K562 (cell line): ENCODE data around the gene FGD6. TPM values are rescaled to one million over a fixed set of nuclear protein-coding genes. Genes with fewer than 3 reads are reported as not detected.

Experiments used
- ATAC-seq: fragments of 200-7000 bp; cut with Tn5 transposase; 3 replicates; pipeline ENCODE4 v1.9.1; 2020; ENCODE audit warnings: moderate library complexity
- BruUV-seq: library from RNA; stranded (reverse); fragments of 400-500 nt; replicated peaks from 2 replicates; lab custom pipeline; 2021; lab: Mats Ljungman, UMichigan
- CTCF ChIA-PET: fragments of 300-600 bp; formaldehyde crosslinking; extraction: SDS; loops from one replicate; lab custom pipeline; 2021; ENCODE audit warnings: low intra/inter-chr PET ratio; lab: Yijun Ruan, JAX
- POLR2A ChIA-PET: fragments of 300-600, 350-650 bp; sonication (Branson Sonifier 250); formaldehyde crosslinking; extraction: SDS; loops from one replicate; lab custom pipeline; 2021; ENCODE audit warnings: antibody characterized with exemption, inconsistent platforms; lab: Yijun Ruan, JAX
- DNase-seq, 4 experiments: peaks; one replicate each; pipeline versions ENCODE4 v3.0.0 to v3.0.0-alpha.2; 2011 to 2018; ENCODE audit warnings: low spot score in 3 of 4, mixed read lengths in 3 of 4; ENCODE audit errors: extremely low read depth in 1 of 4
- FAIRE-seq: peaks from 2 replicates; lab custom pipeline; 2011; peaks lifted over from hg19 to GRCh38; lab: Jason Lieb, UNC
- H2AFZ ChIP-seq: 2 replicates; pipeline ENCODE4 v1.6.0; 2011; ENCODE audit warnings: low read depth, low read length, control low read depth, inconsistent platforms
- H3K27ac ChIP-seq: fragments of 200-600 bp; 3 replicates; pipeline ENCODE4 v1.8.0; 2011; ENCODE audit warnings: low read depth, mild to moderate bottlenecking, control low read depth, inconsistent platforms, low read length, moderate library complexity, mixed read lengths; ENCODE audit errors: extremely low read depth
- H3K27me3 ChIP-seq, 2 experiments: fragments of 300-600 bp in 1 of 2; 2 replicates in 1 of 2; 3 replicates in 1 of 2; pipeline versions ENCODE4 v1.6.0 to v1.8.0; 2011; ENCODE audit warnings: inconsistent platforms in 2 of 2, low read length in 2 of 2, mild to moderate bottlenecking in 1 of 2, mixed read lengths in 1 of 2, moderate library complexity in 1 of 2; ENCODE audit not compliant: control insufficient read depth in 2 of 2, insufficient read depth in 2 of 2
- H3K36me3 ChIP-seq: fragments of 300-600 bp; 3 replicates; pipeline ENCODE4 v1.8.0; 2011; ENCODE audit warnings: mild to moderate bottlenecking, low read length, inconsistent platforms; ENCODE audit not compliant: control insufficient read depth, insufficient read depth
- H3K4me1 ChIP-seq, 2 experiments: fragments of 200-600 bp in 1 of 2; replicated peaks in 1 of 2; 2 replicates in 1 of 2; 3 replicates in 1 of 2; pipeline versions ENCODE4 v1.5.1 to v1.8.0; 2011; ENCODE audit warnings: inconsistent platforms in 2 of 2, low read length in 2 of 2, mild to moderate bottlenecking in 1 of 2, mixed read lengths in 1 of 2, moderate library complexity in 1 of 2; ENCODE audit not compliant: control insufficient read depth in 2 of 2, insufficient read depth in 2 of 2
- H3K4me2 ChIP-seq: 2 replicates; pipeline ENCODE4 v1.6.1; 2011; ENCODE audit warnings: low read length, control low read depth, inconsistent platforms, mixed read lengths; ENCODE audit not compliant: insufficient read depth
- H3K4me3 ChIP-seq: fragments of 200-600 bp; sonication (generic), shearing (Covaris generic); 2 replicates; pipeline ENCODE4 v1.5.1; 2016; ENCODE audit warnings: control low read depth, inconsistent platforms
- H3K79me2 ChIP-seq: fragments of 200-600 bp; 3 replicates; pipeline ENCODE4 v1.8.0; 2011; ENCODE audit warnings: low read length, inconsistent platforms; ENCODE audit not compliant: control insufficient read depth, insufficient read depth
- H3K9ac ChIP-seq, 2 experiments: 2 replicates each; pipeline versions ENCODE4 v1.6.0 to v1.6.1; 2011; ENCODE audit warnings: low read depth in 2 of 2, low read length in 2 of 2, control low read depth in 1 of 2, inconsistent platforms in 1 of 2, mild to moderate bottlenecking in 1 of 2, mixed read lengths in 1 of 2; ENCODE audit not compliant: insufficient read depth in 1 of 2
- H3K9me1 ChIP-seq: one replicate; pipeline ENCODE4 v1.6.0; 2011; ENCODE audit warnings: inconsistent platforms, mild to moderate bottlenecking, low read length, moderate library complexity; ENCODE audit not compliant: control insufficient read depth, insufficient read depth
- H3K9me3 ChIP-seq: replicated peaks from 2 replicates; pipeline ENCODE4 v1.5.1; 2011; ENCODE audit warnings: low read depth, low read length, inconsistent platforms; ENCODE audit not compliant: control insufficient read depth, insufficient read depth
- H4K20me1 ChIP-seq: replicated peaks from 2 replicates; pipeline ENCODE4 v1.6.1; 2011; ENCODE audit warnings: low read length, inconsistent platforms, mixed read lengths; ENCODE audit not compliant: control insufficient read depth, insufficient read depth
- BDP1 ChIP-seq: IDR thresholded peaks from 3 replicates; pipeline ENCODE4 v1.6.1; 2011; ENCODE audit not compliant: insufficient read length, insufficient read depth
- FOSL1 ChIP-seq: fragments of 200-800 bp; sonication (Bioruptor generic); conservative IDR thresholded peaks from 2 replicates; pipeline ENCODE4 v1.6.1; 2016; ENCODE audit warnings: missing genetic modification characterization, missing compliant biosample characterization
- MAFG ChIP-seq: fragments of 450-650 bp; conservative IDR thresholded peaks from 2 replicates; pipeline ENCODE4 v1.6.1; 2016; ENCODE audit warnings: missing genetic modification characterization, missing compliant biosample characterization
- MED1 ChIP-seq: sonication (generic); formaldehyde crosslinking; IDR thresholded peaks from 2 replicates; pipeline ENCODE4 v1.8.1; 2023; ENCODE audit warnings: missing genetic modification reagents, borderline replicate concordance
- MEF2D ChIP-seq: conservative IDR thresholded peaks from 2 replicates; pipeline ENCODE4 v1.6.1; 2016; ENCODE audit warnings: low read depth, missing genetic modification characterization, missing compliant biosample characterization
- MEIS2 ChIP-seq: fragments of 450-650 bp; IDR thresholded peaks from 2 replicates; pipeline ENCODE4 v1.6.1; 2014; ENCODE audit warnings: mild to moderate bottlenecking; ENCODE audit not compliant: partially characterized antibody
- NFE2 ChIP-seq: IDR thresholded peaks from 2 replicates; pipeline ENCODE4 v1.6.1; 2014; ENCODE audit warnings: antibody characterized with exemption, low read depth
- RAD21 ChIP-seq, 2 experiments: fragments of 250-450 bp in 1 of 2; fragments of 450-650 bp in 1 of 2; sonication (Bioruptor Pico) in 1 of 2; formaldehyde crosslinking in 1 of 2; IDR thresholded peaks in 1 of 2; conservative IDR thresholded peaks in 1 of 2; 2 replicates each; pipeline versions ENCODE4 v1.4.0 to v1.8.0; 2020 to 2022; ENCODE audit warnings: mild to moderate bottlenecking in 2 of 2, moderate library complexity in 1 of 2
- TARDBP ChIP-seq: fragments of 450-650 bp; IDR thresholded peaks from 2 replicates; pipeline ENCODE4 v1.6.1; 2016
- ZKSCAN1 ChIP-seq: fragments of 150-350 bp; IDR thresholded peaks from 2 replicates; pipeline ENCODE4 v1.6.1; 2016; ENCODE audit warnings: low read depth, low read length
- ZKSCAN8 ChIP-seq: fragments of 200-800 bp; sonication (Bioruptor generic); IDR thresholded peaks from 2 replicates; pipeline ENCODE4 v1.6.1; 2016; ENCODE audit warnings: missing genetic modification characterization, missing compliant biosample characterization
- WGBS: fragments of 100-300 bp; shearing (Covaris generic); methylation state at CpG from one replicate; pipeline ENCODE4 v1.1.6; 2016; ENCODE audit warnings: low coverage, mixed read lengths; ENCODE audit not compliant: insufficient coverage; ENCODE audit errors: missing lambda C conversion rate; 5-methylcytosine and 5-hydroxymethylcytosine counted together
- in situ Hi-C: fragments of 300-500 bp; cut with MboI; formaldehyde crosslinking; loops from 4 replicates; pipeline ENCODE4 v1.15.0; 2018; ENCODE audit warnings: inconsistent platforms, mixed read lengths
- intact Hi-C: fragments of 100-400 bp; cut with micrococcal nuclease; formaldehyde crosslinking; loops from 2 replicates; pipeline ENCODE4 v1.14.2; 2022
- polyA plus RNA-seq, 8 experiments: library from polyadenylated mRNA; depleted of rRNA in 4 of 8; stranded (reverse) in 5 of 8; unstranded in 3 of 8; fragments of >200 nt; fragmentation: Nextera tagmentation in 2 of 8; fragmentation: Illumina TruSeq in 1 of 8; extraction: Ambion mirVana in 2 of 8; extraction: Trizol in 1 of 8; gene quantifications; 2 replicates each; pipeline versions ENCODE4 v1.2.1 to v1.2.3, GENCODE V29; 2011 to 2014; ENCODE audit warnings: inconsistent platforms in 1 of 8, missing spikeins in 1 of 8
- total RNA-seq, 7 experiments: library from RNA; depleted of rRNA in 6 of 7; stranded (reverse); fragments of >200 nt in 6 of 7; fragmentation: Illumina TruSeq in 2 of 7; extraction: Trizol in 2 of 7; gene quantifications; 2 replicates each; pipeline versions ENCODE4 v1.2.1 to v1.2.3, GENCODE V29; 2011 to 2021; ENCODE audit warnings: low replicate concordance in 1 of 7
- TF ChIP-seq, protein P1 (sequence below), 2 experiments: fragments of 200-800 bp in 1 of 2; sonication (Bioruptor generic) in 1 of 2; sonication (generic) in 1 of 2; formaldehyde crosslinking in 1 of 2; IDR thresholded peaks in 1 of 2; conservative IDR thresholded peaks in 1 of 2; 2 replicates each; pipeline versions ENCODE4 v1.5.0 to v1.6.1; 2016 to 2020; ENCODE audit warnings: missing compliant biosample characterization in 1 of 2, missing genetic modification characterization in 1 of 2, missing genetic modification reagents in 1 of 2
- TF ChIP-seq, protein P2 (sequence below): fragments of 250-450 bp; sonication (Bioruptor Pico); IDR thresholded peaks from 2 replicates; pipeline ENCODE4 v1.8.0; 2022; ENCODE audit warnings: inconsistent platforms
- TF ChIP-seq, protein P3 (sequence below): fragments of 450-650 bp; IDR thresholded peaks from 2 replicates; pipeline ENCODE4 v1.6.1; 2016
- TF ChIP-seq, protein P4 (sequence below), 2 experiments: IDR thresholded peaks; 2 replicates each; pipeline ENCODE4 v1.6.1; 2012; ENCODE audit warnings: improper control_type of control experiment in 2 of 2, low read depth in 2 of 2, low read length in 2 of 2, borderline replicate concordance in 1 of 2

FGD6 gene
- total and polyA plus RNA-seq, 9 of the 15 experiments (the other 6 are each of a cell fraction or from before 2014, with no cell fraction given): 1.5 to 11.1 (median 5.8) TPM

DNA sequence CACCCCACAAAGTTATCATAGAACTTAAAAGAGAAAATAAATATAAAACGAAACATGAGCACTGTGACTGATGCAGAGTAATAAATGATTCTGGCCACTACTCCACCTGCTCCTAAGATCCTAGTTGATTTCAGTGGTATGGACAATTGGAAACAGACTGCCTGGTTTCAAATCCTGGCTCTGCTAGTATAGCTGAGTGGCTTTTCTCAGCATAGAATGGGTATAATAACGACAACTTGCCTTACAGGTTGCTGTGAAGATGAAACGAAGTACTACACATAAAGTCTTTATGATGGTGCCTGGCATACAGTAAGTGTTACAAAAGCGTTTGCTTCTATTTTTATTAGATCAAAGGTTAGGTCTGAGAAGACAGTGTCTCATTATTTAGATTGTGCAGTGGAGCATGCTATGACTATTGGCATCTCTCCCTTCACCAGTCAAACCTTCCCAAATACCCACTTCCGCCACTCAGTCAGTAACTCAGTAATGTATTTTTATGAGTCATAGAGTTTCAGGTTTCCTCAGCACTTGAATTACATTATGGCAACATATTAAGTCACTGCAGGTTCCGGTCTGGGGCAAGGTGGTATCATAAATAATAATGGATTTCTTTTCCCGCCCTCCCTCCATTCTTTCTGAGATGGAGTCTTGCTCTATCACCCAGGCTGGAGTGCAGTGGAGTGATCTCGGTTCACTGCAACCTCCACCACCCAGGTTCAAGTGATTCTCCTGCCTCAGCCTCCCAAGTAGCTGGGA is 114.2 kb downstream of the FGD6 start:
- Histone ChIP-seq H3K9me1 (peaks cover 4% of the 10 kb centered on the region), H3K4me2 (no peak overlapping the region), H3K9me3 (no peaks in the 10 kb centered on the region), H4K20me1 (peaks cover 7% of the 10 kb centered on the region), H3K79me2 (no peaks in the 10 kb centered on the region), H3K9ac (no peak overlapping the region), H3K4me3 (no peak overlapping the region), H3K27me3 (no peaks in the 10 kb centered on the region), H2AFZ (no peak overlapping the region), H3K27ac (no peak overlapping the region), H3K4me1 (peaks cover 0 to 9% of the 10 kb centered on the region in 2 experiments; a peak in 3 of 5 replicates), H3K36me3 (peaks cover 22% of the 10 kb centered on the region; the same call in 1 of the 3 replicates)
- FAIRE-seq: no peak
- POLR2A ChIA-PET: no interaction called here
- in situ Hi-C loops (loop anchor here (10.0 kb wide), 1 partner anchor 232 kb away; no protein-coding TSS in a partner anchor), intact Hi-C loops (no loop called here)
- DNase-seq: no peak
- ATAC-seq: no peak
- WGBS: 58% methylated on average over 8 of the region's 8 CpGs
- BruUV-seq: no TSS peak
- CTCF ChIA-PET: no interaction called here
- TF ChIP-seq RAD21 (CRISPR knock-in tag; conservative IDR thresholded peaks at IDR 0.05 in 1 of 2, IDR thresholded peaks at IDR 0.05 in 1 of 2) (no peak), MEIS2 (no peak), MEF2D (tag) (no peak), MAFG (tag) (no peak), MED1 (CRISPR knock-in tag) (no peak), NFE2 (no peak), FOSL1 (tag) (no peak), TARDBP (no peak), ZKSCAN1 (no peak), BDP1 (no peak), ZKSCAN8 (no peak)
- TF ChIP-seq, protein P1, sequence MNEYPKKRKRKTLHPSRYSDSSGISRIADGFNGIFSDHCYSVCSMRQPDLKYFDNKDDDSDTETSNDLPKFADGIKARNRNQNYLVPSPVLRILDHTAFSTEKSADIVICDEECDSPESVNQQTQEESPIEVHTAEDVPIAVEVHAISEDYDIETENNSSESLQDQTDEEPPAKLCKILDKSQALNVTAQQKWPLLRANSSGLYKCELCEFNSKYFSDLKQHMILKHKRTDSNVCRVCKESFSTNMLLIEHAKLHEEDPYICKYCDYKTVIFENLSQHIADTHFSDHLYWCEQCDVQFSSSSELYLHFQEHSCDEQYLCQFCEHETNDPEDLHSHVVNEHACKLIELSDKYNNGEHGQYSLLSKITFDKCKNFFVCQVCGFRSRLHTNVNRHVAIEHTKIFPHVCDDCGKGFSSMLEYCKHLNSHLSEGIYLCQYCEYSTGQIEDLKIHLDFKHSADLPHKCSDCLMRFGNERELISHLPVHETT (CRISPR knock-in tag; conservative IDR thresholded peaks at IDR 0.05 in 1 of 2, IDR thresholded peaks at IDR 0.05 in 1 of 2): no peak
- TF ChIP-seq, protein P2, sequence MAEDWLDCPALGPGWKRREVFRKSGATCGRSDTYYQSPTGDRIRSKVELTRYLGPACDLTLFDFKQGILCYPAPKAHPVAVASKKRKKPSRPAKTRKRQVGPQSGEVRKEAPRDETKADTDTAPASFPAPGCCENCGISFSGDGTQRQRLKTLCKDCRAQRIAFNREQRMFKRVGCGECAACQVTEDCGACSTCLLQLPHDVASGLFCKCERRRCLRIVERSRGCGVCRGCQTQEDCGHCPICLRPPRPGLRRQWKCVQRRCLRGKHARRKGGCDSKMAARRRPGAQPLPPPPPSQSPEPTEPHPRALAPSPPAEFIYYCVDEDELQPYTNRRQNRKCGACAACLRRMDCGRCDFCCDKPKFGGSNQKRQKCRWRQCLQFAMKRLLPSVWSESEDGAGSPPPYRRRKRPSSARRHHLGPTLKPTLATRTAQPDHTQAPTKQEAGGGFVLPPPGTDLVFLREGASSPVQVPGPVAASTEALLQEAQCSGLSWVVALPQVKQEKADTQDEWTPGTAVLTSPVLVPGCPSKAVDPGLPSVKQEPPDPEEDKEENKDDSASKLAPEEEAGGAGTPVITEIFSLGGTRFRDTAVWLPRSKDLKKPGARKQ (CRISPR knock-in tag): no peak
- TF ChIP-seq, protein P3, sequence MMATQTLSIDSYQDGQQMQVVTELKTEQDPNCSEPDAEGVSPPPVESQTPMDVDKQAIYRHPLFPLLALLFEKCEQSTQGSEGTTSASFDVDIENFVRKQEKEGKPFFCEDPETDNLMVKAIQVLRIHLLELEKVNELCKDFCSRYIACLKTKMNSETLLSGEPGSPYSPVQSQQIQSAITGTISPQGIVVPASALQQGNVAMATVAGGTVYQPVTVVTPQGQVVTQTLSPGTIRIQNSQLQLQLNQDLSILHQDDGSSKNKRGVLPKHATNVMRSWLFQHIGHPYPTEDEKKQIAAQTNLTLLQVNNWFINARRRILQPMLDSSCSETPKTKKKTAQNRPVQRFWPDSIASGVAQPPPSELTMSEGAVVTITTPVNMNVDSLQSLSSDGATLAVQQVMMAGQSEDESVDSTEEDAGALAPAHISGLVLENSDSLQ: no peak
- TF ChIP-seq, protein P4, sequence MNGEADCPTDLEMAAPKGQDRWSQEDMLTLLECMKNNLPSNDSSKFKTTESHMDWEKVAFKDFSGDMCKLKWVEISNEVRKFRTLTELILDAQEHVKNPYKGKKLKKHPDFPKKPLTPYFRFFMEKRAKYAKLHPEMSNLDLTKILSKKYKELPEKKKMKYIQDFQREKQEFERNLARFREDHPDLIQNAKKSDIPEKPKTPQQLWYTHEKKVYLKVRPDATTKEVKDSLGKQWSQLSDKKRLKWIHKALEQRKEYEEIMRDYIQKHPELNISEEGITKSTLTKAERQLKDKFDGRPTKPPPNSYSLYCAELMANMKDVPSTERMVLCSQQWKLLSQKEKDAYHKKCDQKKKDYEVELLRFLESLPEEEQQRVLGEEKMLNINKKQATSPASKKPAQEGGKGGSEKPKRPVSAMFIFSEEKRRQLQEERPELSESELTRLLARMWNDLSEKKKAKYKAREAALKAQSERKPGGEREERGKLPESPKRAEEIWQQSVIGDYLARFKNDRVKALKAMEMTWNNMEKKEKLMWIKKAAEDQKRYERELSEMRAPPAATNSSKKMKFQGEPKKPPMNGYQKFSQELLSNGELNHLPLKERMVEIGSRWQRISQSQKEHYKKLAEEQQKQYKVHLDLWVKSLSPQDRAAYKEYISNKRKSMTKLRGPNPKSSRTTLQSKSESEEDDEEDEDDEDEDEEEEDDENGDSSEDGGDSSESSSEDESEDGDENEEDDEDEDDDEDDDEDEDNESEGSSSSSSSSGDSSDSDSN (IDR thresholded peaks at IDR 0.05; ENCODE audit: borderline replicate concordance in 1 of 2, low read depth in 2 of 2, low read length in 2 of 2): no peak
